Suppressor macrophage treated with lipopolysaccharide for 1 hour (primary cell): Measurements from ENCODE around the gene SDF2L1.
A peak's percentile ranks its signal among the peaks of the same experiment; 100 is the strongest.
"Not testable (repeated sequence)": the region's sequence is repeated elsewhere in the genome, so short reads cannot be mapped to it uniquely, and the experiment has no call there.

Experiments used
- DNase-seq, 3 donors: peaks; one replicate each; pipeline ENCODE4 v3.0.0-alpha.2; 2020 to 2022

SDF2L1 gene

DNA sequence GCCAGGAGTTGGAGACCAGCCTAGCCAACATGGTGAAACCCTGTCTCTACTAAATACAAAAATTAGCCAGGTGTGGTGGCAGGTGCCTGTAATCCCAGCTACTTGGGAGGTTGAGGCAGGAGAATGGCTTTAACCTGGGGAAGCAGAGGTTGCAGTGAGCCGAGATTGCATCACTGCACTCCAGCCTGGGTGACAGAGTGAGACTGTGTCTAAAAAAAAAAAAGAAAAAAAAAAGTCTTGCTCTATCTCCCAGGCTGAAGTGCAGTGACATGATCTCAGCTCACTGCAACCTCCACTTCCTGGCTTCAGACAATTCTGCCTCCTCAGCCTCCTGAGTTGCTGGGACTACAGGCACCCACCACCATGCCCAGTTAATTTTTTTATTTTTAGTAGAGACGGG, 4.7 kb upstream of the SDF2L1 start:
- DNase-seq: not testable (repeated sequence)

DNA sequence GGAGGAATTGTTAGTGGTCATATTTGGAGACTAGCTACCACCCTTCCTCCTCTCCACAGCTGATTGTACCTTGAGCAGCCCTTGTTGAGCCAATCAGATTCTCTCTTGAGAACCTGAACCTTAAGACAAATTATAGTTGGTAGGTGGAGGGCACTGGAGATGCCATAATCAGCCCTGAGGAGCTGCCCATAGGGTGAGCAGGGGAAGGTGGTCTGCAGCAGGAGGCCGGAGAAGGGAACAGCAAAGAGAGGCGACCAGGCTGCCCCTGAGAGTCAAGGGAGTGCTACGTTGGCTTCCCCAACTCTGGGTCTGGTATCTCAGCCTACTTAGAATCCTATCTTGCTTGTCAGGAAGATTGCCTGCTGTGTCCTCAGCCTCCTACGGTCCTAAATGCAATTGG, 2.7 kb upstream of the SDF2L1 start:
- DNase-seq: no peak

DNA sequence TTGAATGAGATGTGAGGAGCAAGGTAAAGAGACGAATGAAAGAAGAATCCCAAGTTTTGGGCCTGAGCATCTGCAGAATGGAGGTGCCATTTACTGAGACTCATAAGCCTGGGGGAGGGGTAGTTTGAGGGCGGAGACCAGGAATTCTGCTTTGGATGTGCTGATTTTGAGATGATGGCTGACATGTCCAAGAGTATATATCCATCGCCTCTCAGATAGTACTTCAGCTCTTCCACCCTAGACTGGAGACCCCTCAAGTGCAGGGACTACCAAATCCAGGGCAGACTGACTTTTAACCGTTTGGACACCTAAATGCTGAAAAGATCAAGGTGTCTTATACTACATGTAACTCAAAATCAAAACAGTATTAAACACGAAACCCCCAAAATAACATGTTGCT, 1.3 kb upstream of the SDF2L1 start:
- no peak for DNase-seq

DNA sequence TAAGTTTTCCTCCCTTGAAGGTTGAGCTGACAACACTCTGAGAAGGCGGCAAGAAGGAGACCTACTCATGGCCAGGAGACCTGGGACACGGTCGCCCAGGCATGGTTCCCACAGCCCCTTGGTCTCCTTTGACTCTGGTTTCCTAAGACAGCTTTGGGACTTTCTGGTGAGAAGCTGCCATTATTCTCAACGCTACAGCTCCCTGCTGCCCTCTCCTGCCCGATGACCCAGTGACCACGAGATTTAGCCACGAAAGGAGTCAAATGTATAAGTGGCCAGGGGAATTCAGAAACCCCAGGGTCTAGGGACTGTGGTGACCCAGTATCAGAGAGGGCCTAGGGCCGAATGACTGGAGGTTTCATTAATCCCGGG, 699 bp upstream of the SDF2L1 start:
- DNase-seq: peak; percentile 86

DNA sequence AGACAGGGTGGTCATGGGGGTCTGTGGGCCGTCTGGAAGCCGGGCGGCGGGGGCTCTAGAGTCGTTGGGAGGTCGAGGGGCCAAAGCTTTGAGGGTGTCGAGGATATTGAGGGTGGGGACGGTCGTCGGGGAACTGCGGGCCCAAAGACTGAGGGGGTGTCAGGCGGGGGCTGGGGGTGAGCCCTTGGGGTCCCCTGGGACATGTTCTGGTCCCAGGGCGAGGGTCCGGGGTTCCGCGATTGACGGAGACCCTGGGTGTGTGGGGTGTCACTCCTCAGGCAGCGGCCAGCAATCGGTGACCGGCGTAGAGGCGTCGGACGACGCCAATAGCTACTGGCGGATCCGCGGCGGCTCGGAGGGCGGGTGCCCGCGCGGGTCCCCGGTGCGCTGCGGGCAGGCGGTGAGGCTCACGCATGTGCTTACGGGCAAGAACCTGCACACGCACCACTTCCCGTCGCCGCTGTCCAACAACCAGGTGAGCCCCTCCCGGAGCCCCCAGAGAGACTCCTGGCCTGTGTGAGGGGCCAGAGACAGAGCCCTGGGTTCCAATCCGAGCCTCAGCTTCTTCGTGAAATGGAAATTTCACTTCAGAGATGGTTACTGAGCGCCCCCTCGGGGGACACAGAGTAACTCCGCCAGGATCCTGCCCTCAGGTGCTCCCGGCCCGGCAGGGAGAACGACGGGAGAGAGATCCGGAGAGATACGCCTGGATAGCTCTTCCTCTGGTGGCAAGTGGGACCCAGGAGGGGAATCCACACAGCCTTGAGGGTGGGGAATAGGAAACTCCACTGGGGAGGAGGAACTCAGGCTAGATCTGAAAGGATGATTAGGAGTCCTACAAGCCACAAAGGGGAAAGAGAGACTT, 714 bp downstream of the SDF2L1 start:
- DNase-seq: peak; percentile 77 to 81 (median 78)

DNA sequence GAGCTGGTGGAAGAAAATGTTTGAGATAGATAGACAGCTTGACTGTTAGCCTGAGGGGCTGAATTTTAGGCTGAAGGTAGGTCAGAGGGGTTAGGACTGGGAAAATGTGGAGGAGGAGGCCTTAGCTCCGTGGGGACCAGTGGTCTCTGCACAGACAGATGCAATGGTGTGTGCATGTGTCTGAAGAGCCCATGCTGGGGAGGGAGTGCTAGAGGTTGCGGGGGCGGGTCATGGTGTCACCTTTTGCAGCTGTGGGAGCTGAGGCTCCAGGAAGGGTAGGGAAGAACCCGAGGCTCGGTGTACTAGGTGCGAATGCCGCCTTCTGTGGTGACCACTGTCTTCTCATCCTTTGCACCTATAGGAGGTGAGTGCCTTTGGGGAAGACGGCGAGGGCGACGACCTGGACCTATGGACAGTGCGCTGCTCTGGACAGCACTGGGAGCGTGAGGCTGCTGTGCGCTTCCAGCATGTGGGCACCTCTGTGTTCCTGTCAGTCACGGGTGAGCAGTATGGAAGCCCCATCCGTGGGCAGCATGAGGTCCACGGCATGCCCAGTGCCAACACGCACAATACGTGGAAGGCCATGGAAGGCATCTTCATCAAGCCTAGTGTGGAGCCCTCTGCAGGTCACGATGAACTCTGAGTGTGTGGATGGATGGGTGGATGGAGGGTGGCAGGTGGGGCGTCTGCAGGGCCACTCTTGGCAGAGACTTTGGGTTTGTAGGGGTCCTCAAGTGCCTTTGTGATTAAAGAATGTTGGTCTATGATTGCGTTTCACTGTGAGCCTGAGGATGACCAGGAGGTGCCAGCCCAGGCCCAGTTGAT, 1.6 kb downstream of the SDF2L1 start:
- no peak for DNase-seq

DNA sequence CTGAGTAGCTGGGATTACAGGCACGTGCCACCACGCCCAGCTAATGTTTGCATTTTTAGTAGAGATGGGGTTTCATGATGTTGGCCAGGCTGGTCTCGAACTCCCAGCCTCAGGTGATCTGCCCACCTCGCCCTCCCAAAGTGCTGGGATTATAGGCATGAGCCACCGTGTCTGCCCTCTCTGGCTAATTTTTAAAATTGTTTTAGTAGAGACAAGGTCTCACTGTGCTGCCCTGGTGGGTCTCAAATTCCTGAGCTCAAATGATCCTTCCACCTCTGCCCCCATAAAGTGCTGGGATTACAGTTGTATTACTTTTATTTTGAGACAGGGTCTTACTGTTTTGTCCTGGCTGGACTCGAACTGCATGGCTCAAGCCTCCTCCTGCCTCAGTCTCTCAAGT, 3.4 kb downstream of the SDF2L1 start:
- not testable (repeated sequence) for DNase-seq

DNA sequence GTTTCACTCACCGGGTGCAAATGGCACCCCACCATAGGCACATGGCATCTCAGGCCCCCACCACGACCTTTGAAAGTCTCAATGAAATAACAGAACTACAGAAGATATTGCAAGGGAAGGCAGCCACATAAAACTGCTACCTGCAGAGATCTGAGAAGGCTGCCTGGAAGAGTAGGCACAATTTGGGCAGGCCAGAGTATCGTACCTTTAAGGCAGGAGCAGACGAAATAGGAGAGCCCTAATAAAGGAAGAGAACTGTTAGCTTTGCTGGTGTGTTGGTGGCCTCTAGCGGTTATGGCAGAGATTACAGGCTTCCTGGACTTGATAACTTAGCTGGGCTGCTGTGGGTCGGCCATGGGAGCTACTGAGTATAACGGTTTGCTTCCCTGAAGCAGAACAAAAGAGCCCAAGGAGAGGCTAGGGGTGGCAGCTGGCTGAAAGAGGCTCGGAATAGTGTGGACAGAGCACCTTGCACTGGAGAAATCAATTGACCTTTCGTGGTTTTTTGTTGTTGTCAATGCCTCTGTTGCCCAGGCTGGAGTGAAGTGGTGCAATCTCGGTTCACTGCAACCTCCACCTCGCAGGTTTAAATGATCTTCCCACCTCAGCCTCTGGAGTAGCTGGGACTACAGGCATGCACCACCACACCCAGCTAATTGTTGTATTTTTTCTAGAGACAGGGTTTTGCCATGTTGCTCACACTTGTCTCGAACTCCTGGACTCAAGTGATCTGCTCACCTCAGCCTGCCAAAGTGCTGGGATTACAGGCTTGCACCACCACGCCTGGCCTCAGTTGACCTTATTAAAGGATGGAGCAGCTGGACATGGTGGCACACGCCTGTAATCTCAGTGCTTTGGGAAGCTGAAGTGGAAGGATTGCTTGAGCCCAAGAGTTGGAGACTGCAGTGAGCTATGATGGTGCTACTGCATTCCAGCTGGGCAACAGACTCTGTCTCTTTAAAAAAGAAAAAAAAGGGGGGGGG, 4.8 kb downstream of the SDF2L1 start:
- peak; percentile 85 to 92 (median 86) for DNase-seq

DNA sequence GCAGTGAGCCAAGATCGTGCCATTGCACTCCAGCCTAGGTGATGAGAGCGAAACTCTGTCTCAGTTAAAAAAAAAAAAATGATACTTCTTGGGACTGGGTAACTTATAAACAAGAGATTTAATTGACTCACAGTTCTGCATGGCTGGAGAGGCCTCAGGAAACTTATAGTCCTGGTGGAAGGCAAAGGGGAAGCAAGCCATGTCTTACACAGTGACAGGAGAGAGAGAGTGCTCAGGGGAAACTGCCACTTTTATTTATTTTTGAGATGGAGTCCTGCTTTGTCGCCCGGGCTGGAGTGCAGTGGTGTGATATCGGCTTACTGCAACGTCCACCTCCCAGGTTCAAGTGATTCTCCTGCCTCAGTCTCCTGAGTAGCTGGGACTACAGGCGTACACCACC, 8.2 kb downstream of the SDF2L1 start:
- no peak for DNase-seq

DNA sequence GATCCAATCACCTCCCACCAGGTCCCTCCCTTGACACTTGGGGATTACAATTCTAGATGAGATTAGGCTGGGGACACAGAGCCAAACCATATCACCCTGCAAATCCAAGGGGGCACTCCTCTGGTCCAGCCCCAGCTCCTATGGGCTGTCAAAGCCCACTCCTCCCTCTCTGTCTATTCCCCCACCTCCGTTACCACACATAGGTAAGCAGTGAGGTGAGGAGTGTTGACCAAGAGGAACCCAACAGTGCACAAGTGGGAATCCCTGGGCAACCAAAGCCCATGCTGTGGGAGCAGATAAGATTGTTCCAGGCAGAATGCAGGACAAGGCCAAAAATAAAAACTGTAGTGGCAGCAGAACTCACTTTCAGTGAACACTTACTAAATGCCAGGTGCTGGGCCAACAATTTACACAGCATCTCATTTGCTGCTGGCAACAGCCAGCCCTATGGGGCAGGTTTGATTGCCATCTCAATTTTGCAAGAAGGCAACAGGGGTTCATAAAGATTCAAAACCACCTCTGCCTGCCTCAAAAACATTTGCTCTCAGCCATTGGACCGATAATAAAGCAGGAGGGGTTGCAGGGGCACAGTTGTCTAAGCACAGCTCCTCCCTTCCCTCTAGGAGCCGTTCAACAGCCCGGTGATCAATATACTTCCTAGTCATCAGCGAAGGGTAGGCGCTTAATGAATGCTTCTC, 8.9 kb downstream of the SDF2L1 start:
- DNase-seq: no peak

DNA sequence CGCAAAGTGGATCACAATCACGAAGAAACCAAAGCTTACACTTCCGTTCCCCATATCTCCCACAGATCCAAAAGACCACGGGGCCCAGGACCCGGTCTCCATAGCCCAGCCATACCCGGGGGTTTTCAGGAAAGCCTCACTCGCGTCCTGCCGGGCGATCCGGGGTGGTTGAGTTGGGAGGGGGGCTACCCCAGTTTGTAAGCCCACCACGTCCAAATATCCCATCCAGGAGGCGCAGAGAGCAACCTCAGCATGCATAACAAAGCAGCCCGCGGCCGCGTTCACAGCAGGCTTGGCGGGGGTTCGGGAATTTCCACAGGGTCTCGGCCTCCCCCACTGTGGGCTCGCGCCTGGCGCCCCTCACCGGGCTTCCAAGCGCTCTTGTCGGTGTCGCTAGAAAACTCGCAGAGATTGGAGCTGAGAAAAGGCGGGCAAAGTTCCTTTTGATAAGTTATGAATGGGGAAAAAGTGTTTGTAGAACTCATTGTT, 9.5 kb downstream of the SDF2L1 start:
- no peak for DNase-seq

DNA sequence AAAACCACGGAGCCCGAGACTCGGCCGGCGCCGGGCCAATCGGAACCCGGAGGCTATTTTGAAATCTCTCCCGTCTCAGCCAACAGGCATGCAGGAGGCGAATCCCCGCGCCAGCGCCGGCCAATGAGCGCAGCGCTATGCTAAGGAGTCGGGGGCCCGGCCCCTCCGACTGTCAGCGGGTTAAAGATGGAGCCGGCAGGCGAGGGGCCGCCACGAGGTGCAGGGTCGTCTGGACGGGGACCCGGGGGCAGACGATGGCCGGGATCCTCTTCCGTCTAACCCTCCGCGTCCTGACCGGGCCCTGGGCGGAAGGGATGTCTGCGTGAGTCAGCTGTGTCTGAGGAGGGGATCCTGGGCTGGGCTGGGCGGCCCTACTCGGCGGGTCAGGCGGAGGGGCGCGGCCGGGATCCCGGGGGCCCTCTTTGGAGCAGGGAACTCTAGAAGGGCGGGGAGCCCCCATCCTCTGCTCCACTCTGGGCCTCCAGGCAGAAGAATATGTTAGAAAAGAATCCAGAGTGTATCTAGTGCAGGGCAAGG, 10.0 kb downstream of the SDF2L1 start:
- peak; percentile 89 to 93 (median 90) for DNase-seq

DNA sequence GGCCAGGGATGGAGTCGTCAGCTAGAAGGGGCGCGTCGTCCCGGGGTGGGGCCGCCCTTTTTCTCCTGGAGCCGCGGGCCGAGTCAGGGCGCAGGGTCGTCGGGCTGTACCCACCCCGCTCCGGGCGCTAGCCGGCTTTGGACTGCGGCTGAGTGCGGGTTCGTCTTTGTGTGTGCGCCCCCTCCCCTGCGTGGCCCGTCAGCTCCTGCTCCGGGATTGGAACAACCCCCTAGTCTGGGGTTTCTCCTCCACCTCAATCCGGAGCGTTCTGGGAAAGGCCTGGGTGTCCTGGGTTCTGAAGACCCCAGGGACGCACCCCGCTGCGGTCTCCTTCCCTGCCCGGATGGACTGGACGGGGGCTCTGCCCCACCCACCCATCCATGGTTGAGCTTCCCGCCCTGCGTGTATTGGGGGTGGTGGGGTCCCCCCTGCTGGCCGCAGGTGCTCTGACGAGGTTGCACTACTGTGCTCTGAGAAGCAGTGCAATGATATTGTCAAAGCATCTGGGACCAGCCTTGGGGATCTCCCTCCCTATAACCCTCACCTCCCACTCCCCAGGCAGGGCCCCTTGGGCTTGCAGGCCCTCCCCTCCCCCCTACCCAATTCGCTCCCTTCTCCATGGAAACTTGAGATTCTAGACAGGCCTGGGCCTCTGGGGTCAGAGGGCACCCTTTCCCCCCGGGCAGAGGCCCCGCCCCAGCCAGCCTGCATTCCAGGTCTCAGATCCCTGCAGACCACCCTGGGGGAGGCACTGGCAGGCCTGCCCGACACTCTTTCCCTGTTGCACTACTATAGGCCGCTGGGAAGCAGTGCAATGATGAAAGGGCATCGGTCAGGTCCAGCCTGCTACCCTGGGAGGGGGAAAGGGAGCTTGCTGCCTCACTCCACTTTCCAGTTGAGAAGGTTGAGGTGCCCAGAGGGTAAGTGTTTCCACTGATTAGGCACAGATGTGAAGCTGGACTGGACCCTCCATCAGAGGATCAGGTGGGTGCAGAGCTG, 10.7 kb downstream of the SDF2L1 start:
- DNase-seq: no peak

DNA sequence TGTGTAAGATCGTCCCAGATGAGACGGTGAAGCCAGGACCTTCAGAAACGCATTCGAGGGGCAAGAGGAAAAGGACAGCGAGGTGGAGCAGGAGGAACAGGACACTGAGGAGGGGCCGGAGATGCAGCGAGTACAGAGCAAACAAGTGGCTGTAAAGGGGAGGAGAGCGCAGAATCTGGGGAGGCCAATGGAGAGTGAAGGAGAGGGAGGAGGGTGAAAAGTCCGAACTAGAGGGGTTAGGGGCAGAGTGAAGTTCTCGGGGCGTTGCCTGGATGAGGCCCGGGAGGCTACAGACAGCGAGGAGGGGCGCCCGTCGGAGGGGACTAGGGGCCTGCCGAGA, 14.9 kb downstream of the SDF2L1 start:
- no peak for DNase-seq

DNA sequence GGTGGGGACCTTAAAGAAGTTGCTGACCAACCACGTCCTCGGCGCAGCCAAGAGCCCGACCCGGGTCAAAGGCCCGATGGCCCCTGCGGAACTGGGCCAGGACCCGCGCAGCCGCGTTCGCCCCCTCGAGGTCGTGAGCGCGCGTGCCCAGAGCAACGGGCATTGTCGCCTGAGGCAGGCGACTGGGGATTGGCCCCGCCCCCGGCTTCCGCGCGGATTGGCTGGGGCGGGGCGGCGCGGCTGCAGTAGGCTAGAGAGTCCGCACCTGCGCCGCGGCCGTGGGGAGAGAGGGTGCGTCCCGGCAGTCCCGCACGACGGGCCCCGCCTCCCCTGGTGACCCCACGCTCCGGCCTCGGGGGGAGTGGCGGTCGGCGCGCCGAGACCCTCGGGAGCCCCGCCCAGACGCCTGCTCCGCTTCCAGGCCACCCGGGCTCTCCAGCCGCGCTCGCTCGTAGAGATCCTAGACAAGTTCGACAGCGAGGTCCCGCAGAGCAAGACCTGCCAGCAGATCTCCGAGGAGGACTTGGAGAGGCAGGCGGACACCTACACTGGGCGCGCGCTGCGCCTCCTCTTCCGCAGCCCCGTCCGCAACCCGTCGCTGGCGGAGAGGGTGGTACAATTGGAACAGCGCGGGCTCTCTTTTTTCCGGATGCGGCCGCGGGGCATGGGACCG, 15.4 kb downstream of the SDF2L1 start:
- peak; percentile 74 to 89 (median 80) for DNase-seq

DNA sequence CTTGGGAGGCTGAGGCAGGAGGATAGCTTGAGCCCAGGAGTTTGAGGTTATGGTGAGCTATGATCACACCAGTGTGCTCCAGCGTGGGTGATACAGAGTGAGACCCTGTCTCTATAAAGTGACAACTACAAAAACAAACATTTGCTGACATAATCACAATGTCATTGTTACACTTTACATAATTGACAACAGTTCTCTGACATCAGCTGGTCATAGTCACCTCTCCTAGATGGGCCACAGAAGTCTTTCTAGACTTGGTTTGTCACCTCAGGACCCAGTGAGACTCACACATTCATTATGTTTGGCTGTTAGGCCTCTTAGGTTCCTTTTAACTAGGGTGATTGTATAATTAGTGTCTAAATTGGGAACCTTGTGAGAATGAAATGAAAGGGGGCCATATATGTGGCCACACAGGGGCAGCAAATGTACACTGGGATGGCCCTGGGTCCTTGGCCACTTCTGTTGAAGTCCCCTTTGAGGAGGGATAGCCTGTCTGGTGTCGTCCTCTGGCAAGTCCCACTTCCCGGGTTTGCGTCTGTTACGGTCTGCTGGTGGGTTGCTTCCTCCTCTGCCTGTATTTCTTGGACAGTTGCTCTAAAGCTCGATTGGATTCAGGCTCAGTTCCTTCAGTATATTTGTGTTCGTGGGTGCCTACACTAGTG, 17.9 kb downstream of the SDF2L1 start:
- no peak for DNase-seq

DNA sequence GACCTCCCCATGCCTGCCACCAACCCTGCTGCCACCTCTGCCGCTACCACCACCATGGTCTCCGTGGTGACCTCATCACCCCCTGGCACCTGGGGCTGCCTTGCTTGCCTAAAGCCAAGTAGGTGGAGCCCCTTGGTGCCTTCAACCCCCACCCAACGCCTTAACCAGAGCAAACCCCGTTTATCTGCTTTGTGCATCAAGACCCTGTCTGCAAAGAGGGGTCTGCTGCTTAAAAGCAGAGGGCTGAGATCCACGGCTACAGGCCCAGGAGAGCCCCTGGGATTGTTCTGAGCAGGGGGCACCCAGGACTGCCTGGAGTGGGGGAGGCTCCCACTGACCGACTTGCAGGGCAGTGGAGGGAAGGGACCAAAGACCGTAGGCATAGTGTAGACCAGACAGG, 18.8 kb downstream of the SDF2L1 start:
- DNase-seq: no peak

DNA sequence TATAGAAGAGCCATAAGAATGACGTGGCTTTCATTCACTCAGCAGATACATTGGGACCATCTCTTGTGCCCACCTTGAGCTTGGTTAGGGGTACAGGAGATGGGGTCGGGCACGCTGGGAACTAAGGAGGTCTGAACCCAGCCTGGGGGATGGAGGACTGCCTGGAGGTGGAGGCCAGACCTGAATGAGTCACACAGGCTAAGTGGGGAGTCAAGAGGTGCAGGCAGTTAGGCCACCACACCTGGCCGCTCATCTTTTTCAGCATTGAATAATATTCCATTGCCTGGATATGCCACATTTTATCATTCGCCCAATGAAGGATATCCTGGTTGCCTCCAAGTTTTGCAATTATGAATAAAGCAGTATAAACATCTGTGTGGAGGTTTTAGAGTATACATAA, 19.9 kb downstream of the SDF2L1 start:
- no peak for DNase-seq

DNA sequence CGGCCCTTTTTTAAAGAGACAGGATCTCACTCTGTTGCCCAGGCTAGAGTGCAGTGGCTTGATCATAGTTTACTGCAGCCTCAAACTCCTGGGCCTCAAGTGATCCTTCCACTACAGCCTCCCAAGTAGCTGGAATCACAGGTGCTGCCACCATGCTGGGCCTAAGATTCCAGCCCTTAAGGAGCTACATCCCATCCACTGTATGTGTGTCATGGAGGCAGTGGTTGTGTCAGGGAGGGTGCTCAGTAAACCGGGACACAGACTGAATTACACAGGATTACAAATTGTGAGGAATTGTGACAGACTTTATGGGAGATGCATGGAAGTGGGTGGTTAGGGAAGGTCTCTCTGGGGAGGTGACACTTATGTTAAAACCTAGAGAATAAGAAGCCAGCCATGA, 21.6 kb downstream of the SDF2L1 start:
- no peak for DNase-seq
